Smooth muscle cell (in vitro differentiated cells): ENCODE measurements around the gene COL23A1. TPM values are rescaled to one million over a fixed set of nuclear protein-coding genes. Genes with fewer than 3 reads are reported as not detected.

Experiments used
- DNase-seq: peaks from one replicate; lab custom pipeline; 2025; ENCODE audit not compliant: unreplicated experiment; lab: John Stamatoyannopoulos, UW
- H2AFZ ChIP-seq: fragments of 200-600 bp; sonication (generic); 2 replicates; pipeline ENCODE4 v1.6.0; 2016; ENCODE audit warnings: antibody characterized with exemption, low read depth, mild to moderate bottlenecking
- H3F3A ChIP-seq: fragments of 200-600 bp; sonication (generic); 2 replicates; pipeline ENCODE4 v1.6.0; 2017; ENCODE audit warnings: antibody characterized with exemption, low read depth
- H3K27ac ChIP-seq: fragments of 200-600 bp; sonication (generic); 2 replicates; pipeline ENCODE4 v1.5.1; 2016; ENCODE audit warnings: low read depth, mild to moderate bottlenecking
- H3K27me3 ChIP-seq: fragments of 200-600 bp; sonication (generic); 2 replicates; pipeline ENCODE4 v1.6.1; 2016; ENCODE audit warnings: low read depth, mild to moderate bottlenecking
- H3K36me3 ChIP-seq: fragments of 200-600 bp; sonication (generic); 2 replicates; pipeline ENCODE4 v1.5.1; 2016; ENCODE audit warnings: low read depth
- H3K4me1 ChIP-seq: fragments of 200-600 bp; sonication (generic); 2 replicates; pipeline ENCODE4 v1.5.1; 2016; ENCODE audit warnings: low read depth
- H3K4me2 ChIP-seq: fragments of 200-600 bp; sonication (generic); 2 replicates; pipeline ENCODE4 v1.6.0; 2016; ENCODE audit warnings: mild to moderate bottlenecking
- H3K4me3 ChIP-seq: fragments of 200-600 bp; sonication (generic); 2 replicates; pipeline ENCODE4 v1.5.1; 2016; ENCODE audit warnings: mild to moderate bottlenecking
- H3K79me2 ChIP-seq: fragments of 200-600 bp; sonication (generic); 2 replicates; pipeline ENCODE4 v1.6.0; 2016; ENCODE audit warnings: low read depth, mild to moderate bottlenecking
- H3K9ac ChIP-seq: fragments of 200-600 bp; sonication (generic); 2 replicates; pipeline ENCODE4 v1.6.0; 2016; ENCODE audit warnings: low read depth
- H3K9me3 ChIP-seq: fragments of 200-600 bp; sonication (generic); replicated peaks from 2 replicates; pipeline ENCODE4 v1.5.1; 2016; ENCODE audit warnings: low read depth
- H4K20me1 ChIP-seq: fragments of 200-600 bp; sonication (generic); 2 replicates; pipeline ENCODE4 v1.6.0; 2016; ENCODE audit warnings: low read depth
- CTCF ChIP-seq: fragments of 200-600 bp; sonication (generic); IDR thresholded peaks from 2 replicates; pipeline ENCODE4 v1.5.1; 2017; ENCODE audit warnings: borderline replicate concordance, mild to moderate bottlenecking, antibody characterized with exemption; ENCODE audit not compliant: insufficient read depth, poor library complexity, severe bottlenecking
- WGBS: methylation state at CpG from one replicate; pipeline ENCODE4 v1.1.7; 2016; ENCODE audit warnings: low lambda C conversion rate; 5-methylcytosine and 5-hydroxymethylcytosine counted together
- polyA plus RNA-seq: library from polyadenylated mRNA; unstranded; fragments of >200 nt; fragmentation: Nextera tagmentation; extraction: Ambion mirVana; gene quantifications from 2 replicates; pipeline ENCODE4 v1.2.1, GENCODE V29; 2016
- total RNA-seq: library from RNA; depleted of rRNA; stranded (reverse); fragments of >200 nt; gene quantifications from 2 replicates; pipeline ENCODE4 v1.2.3, GENCODE V29; 2014

COL23A1 gene
- total and polyA plus RNA-seq, 2 experiments from 2014 or later = 5.3 to 27.4 TPM

GRCh38 chr5:178202541-178202940 lies 387.7 kb downstream of the COL23A1 start:
- WGBS = 93% methylated on average over 10 of the region's 10 CpGs
- Histone ChIP-seq H3K4me1 (peaks cover 11% of the 10 kb centered on the region), H3K4me3 (no peak overlapping the region), H3K4me2 (no peak overlapping the region), H2AFZ (no peak overlapping the region), H3K36me3 (no peaks in the 10 kb centered on the region), H3F3A (peaks cover 9% of the 10 kb centered on the region), H3K27me3 (no peaks in the 10 kb centered on the region), H3K79me2 (peaks cover 31% of the 10 kb centered on the region), H3K27ac (no peak overlapping the region), H3K9me3 (no peaks in the 10 kb centered on the region), H4K20me1 (peaks cover 24% of the 10 kb centered on the region), H3K9ac (no peak overlapping the region)
- TF ChIP-seq CTCF = no peak
- no peak for DNase-seq

GRCh38 chr5:178201927-178202235 lies 388.3 kb downstream of the COL23A1 start:
- no peak for TF ChIP-seq CTCF
- Histone ChIP-seq H3K27ac (no peak overlapping the region), H4K20me1 (peaks cover 18% of the 10 kb centered on the region), H3F3A (peaks cover 4% of the 10 kb centered on the region), H3K4me1 (peaks cover 11% of the 10 kb centered on the region), H3K9ac (no peak overlapping the region), H2AFZ (no peak overlapping the region), H3K9me3 (no peaks in the 10 kb centered on the region), H3K4me2 (no peak overlapping the region), H3K4me3 (no peak overlapping the region), H3K27me3 (no peaks in the 10 kb centered on the region), H3K79me2 (peaks cover 24% of the 10 kb centered on the region), H3K36me3 (no peaks in the 10 kb centered on the region)
- 53% methylated on average over 2 of the region's 2 CpGs for WGBS
- no peak for DNase-seq

- WGBS = 80% methylated on average over 14 of the region's 14 CpGs
- Histone ChIP-seq H3K79me2 (peaks cover 19% of the 10 kb centered on the region), H2AFZ (no peak overlapping the region), H3K9ac (no peak overlapping the region), H3K27me3 (no peaks in the 10 kb centered on the region), H4K20me1 (peaks cover 13% of the 10 kb centered on the region), H3K4me1 (peaks cover 7% of the 10 kb centered on the region), H3K9me3 (no peaks in the 10 kb centered on the region), H3K4me3 (no peak overlapping the region), H3F3A (peaks cover 4% of the 10 kb centered on the region), H3K27ac (no peak overlapping the region), H3K4me2 (no peak overlapping the region), H3K36me3 (no peaks in the 10 kb centered on the region)
- no peak for DNase-seq
- TF ChIP-seq CTCF = no peak
Observed at GRCh38 chr5:178201221-178201926, 388.8 kb downstream of the COL23A1 start.

- 94% methylated on average over 12 of the region's 12 CpGs for WGBS
- peaks cover 4% of the 10 kb centered on the region for H3K79me2 ChIP-seq
- H3K36me3 ChIP-seq = no peaks in the 10 kb centered on the region
- no peaks in the 10 kb centered on the region for H4K20me1 ChIP-seq
- no peak overlapping the region for H3K27ac ChIP-seq
- H3K9me3 ChIP-seq = no peaks in the 10 kb centered on the region
- H3F3A ChIP-seq = no peaks in the 10 kb centered on the region
- no peak overlapping the region for H3K4me3 ChIP-seq
- no peak for DNase-seq
- peaks cover 7% of the 10 kb centered on the region for H3K4me1 ChIP-seq
- no peaks in the 10 kb centered on the region for H3K27me3 ChIP-seq
- no peak overlapping the region for H3K9ac ChIP-seq
- TF ChIP-seq CTCF = no peak
- no peak overlapping the region for H3K4me2 ChIP-seq
- H2AFZ ChIP-seq = no peak overlapping the region
Observed at GRCh38 chr5:178199581-178200434, 390.4 kb downstream of the COL23A1 start.
